NCI-H2029 treated with DMSO at 0.1 percent for 48 hours (cell line): ENCODE data around the gene PCDH9.
"Not testable (repeated sequence)": the region's sequence is repeated elsewhere in the genome, so short reads cannot be mapped to it uniquely, and the experiment has no call there.

ENCODE experiments used
- DNase-seq: peaks from one replicate; lab custom pipeline; 2025; lab: John Stamatoyannopoulos, UW

The PCDH9 gene

GRCh38 chr13:66835040-66835628 lies 395.0 kb downstream of the PCDH9 start:
- peak; percentile 14 for DNase-seq

GRCh38 chr13:66830940-66831716 lies 399.0 kb downstream of the PCDH9 start:
- DNase-seq: no peak

GRCh38 chr13:66829803-66830202 lies 400.3 kb downstream of the PCDH9 start:
- no peak for DNase-seq

- no peak for DNase-seq
Observed at GRCh38 chr13:66826398-66826797, 403.7 kb downstream of the PCDH9 start.

- DNase-seq: no peak
Observed at GRCh38 chr13:66821551-66821950, 408.6 kb downstream of the PCDH9 start.

GRCh38 chr13:66811455-66811854 lies 418.7 kb downstream of the PCDH9 start:
- DNase-seq: no peak

- peak; percentile 10 for DNase-seq
Observed at GRCh38 chr13:66809485-66809884, 420.7 kb downstream of the PCDH9 start.

- DNase-seq: no peak
Observed at GRCh38 chr13:66807251-66807650, 422.9 kb downstream of the PCDH9 start.

- DNase-seq: peak; percentile 21
Observed at GRCh38 chr13:66805657-66806056, 424.5 kb downstream of the PCDH9 start.

- DNase-seq: no peak
Observed at GRCh38 chr13:66803808-66804456, 426.2 kb downstream of the PCDH9 start.

- DNase-seq: no peak
Observed at GRCh38 chr13:66803013-66803807, 426.9 kb downstream of the PCDH9 start.

GRCh38 chr13:66795636-66796035 lies 434.5 kb downstream of the PCDH9 start:
- DNase-seq: no peak

GRCh38 chr13:66794340-66795031 lies 435.6 kb downstream of the PCDH9 start:
- no peak for DNase-seq

GRCh38 chr13:66790861-66791260 lies 439.3 kb downstream of the PCDH9 start:
- no peak for DNase-seq

- DNase-seq: no peak
Observed at GRCh38 chr13:66781241-66781640, 448.9 kb downstream of the PCDH9 start.

- no peak for DNase-seq
Observed at GRCh38 chr13:66780814-66781213, 449.3 kb downstream of the PCDH9 start.

GRCh38 chr13:66778461-66778860 lies 451.7 kb downstream of the PCDH9 start:
- DNase-seq: no peak

GRCh38 chr13:66775196-66775595 lies 454.9 kb downstream of the PCDH9 start:
- DNase-seq: no peak

GRCh38 chr13:66774046-66774445 lies 456.1 kb downstream of the PCDH9 start:
- no peak for DNase-seq

GRCh38 chr13:66765559-66765958 lies 464.6 kb downstream of the PCDH9 start:
- no peak for DNase-seq

- not testable (repeated sequence) for DNase-seq
Observed at GRCh38 chr13:66760678-66761077, 469.5 kb downstream of the PCDH9 start.

- no peak for DNase-seq
Observed at GRCh38 chr13:66759919-66760318, 470.2 kb downstream of the PCDH9 start.
